K562 (cell line): ENCODE data around the gene FBN3. TPM values are rescaled to one million over a fixed set of nuclear protein-coding genes. Genes with fewer than 3 reads are reported as not detected.
"Not testable (repeated sequence)": the region's sequence is repeated elsewhere in the genome, so short reads cannot be mapped to it uniquely, and the experiment has no call there.

ENCODE experiments used
- CEBPG ChIP-seq, 3 experiments: fragments of 200-800 bp in 1 of 3; sonication (Bioruptor generic) in 1 of 3; sonication (generic) in 1 of 3; formaldehyde crosslinking in 1 of 3; IDR thresholded peaks in 2 of 3; conservative IDR thresholded peaks in 1 of 3; 2 replicates each; pipeline versions ENCODE4 v1.6.1 to v1.8.0; 2016 to 2022; ENCODE audit warnings: missing compliant biosample characterization in 2 of 3, missing genetic modification characterization in 2 of 3, mild to moderate bottlenecking in 1 of 3, missing genetic modification reagents in 1 of 3
- GABPA ChIP-seq: fragments of 200-800 bp; sonication (Bioruptor generic); conservative IDR thresholded peaks from 2 replicates; pipeline ENCODE4 v1.6.1; 2016; ENCODE audit warnings: low read depth, missing genetic modification characterization, missing compliant biosample characterization
- PBX2 ChIP-seq, 2 experiments: IDR thresholded peaks in 1 of 2; conservative IDR thresholded peaks in 1 of 2; 2 replicates each; pipeline ENCODE4 v1.6.1; 2016; ENCODE audit warnings: low read depth in 2 of 2, mild to moderate bottlenecking in 1 of 2, missing compliant biosample characterization in 1 of 2, missing genetic modification characterization in 1 of 2, moderate library complexity in 1 of 2
- POLR2A ChIP-seq: fragments of 450-650 bp; conservative IDR thresholded peaks from 2 replicates; pipeline ENCODE4 v1.6.1; 2016
- SP1 ChIP-seq: sonication (generic); formaldehyde crosslinking; IDR thresholded peaks from 2 replicates; pipeline ENCODE4 v1.8.1; 2022; ENCODE audit warnings: mild to moderate bottlenecking, missing genetic modification reagents
- ZNF197 ChIP-seq: fragments of 200-800 bp; sonication (Bioruptor generic); IDR thresholded peaks from 2 replicates; pipeline ENCODE4 v1.6.1; 2016; ENCODE audit warnings: low read depth, missing genetic modification characterization, missing compliant biosample characterization
- ZNF280A ChIP-seq: fragments of 450-650 bp; IDR thresholded peaks from 2 replicates; pipeline ENCODE4 v1.6.1; 2018; ENCODE audit warnings: mild to moderate bottlenecking, low read depth; ENCODE audit not compliant: partially characterized antibody
- ZNF592 ChIP-seq: fragments of 450-650 bp; IDR thresholded peaks from 2 replicates; pipeline ENCODE4 v1.6.1; 2017; ENCODE audit warnings: antibody characterized with exemption, mild to moderate bottlenecking
- polyA plus RNA-seq, 8 experiments: library from polyadenylated mRNA; depleted of rRNA in 4 of 8; stranded (reverse) in 5 of 8; unstranded in 3 of 8; fragments of >200 nt; fragmentation: Nextera tagmentation in 2 of 8; fragmentation: Illumina TruSeq in 1 of 8; extraction: Ambion mirVana in 2 of 8; extraction: Trizol in 1 of 8; gene quantifications; 2 replicates each; pipeline versions ENCODE4 v1.2.1 to v1.2.3, GENCODE V29; 2011 to 2014; ENCODE audit warnings: inconsistent platforms in 1 of 8, missing spikeins in 1 of 8
- total RNA-seq, 7 experiments: library from RNA; depleted of rRNA in 6 of 7; stranded (reverse); fragments of >200 nt in 6 of 7; fragmentation: Illumina TruSeq in 2 of 7; extraction: Trizol in 2 of 7; gene quantifications; 2 replicates each; pipeline versions ENCODE4 v1.2.1 to v1.2.3, GENCODE V29; 2011 to 2021; ENCODE audit warnings: low replicate concordance in 1 of 7
- TF ChIP-seq, protein P1 (sequence below), 2 experiments: fragments of 250-450 bp in 1 of 2; fragments of 450-650 bp in 1 of 2; sonication (Bioruptor Pico) in 1 of 2; IDR thresholded peaks; 2 replicates each; pipeline versions ENCODE4 v1.6.1 to v1.8.0; 2016 to 2021; ENCODE audit warnings: mild to moderate bottlenecking in 2 of 2, moderate library complexity in 2 of 2, missing compliant biosample characterization in 1 of 2, missing genetic modification characterization in 1 of 2

Gene FBN3
- total and polyA plus RNA-seq, 9 of the 15 experiments (the other 6 are each of a cell fraction or from before 2014, with no cell fraction given), result under 0.01 to 0.29 (median 0.01) TPM; not detected in 4

GRCh38 chr19:8033287-8034177, 115.9 kb downstream of the FBN3 start (continued):
- TF ChIP-seq, protein P1, sequence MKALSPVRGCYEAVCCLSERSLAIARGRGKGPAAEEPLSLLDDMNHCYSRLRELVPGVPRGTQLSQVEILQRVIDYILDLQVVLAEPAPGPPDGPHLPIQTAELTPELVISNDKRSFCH (CRISPR knock-in tag; IDR thresholded peaks at IDR 0.05), result not testable (repeated sequence)
- TF ChIP-seq, protein P1 (tag; IDR thresholded peaks at IDR 0.05), result peak; percentile 88
- TF ChIP-seq SP1 (CRISPR knock-in tag), result peak; percentile 74; the same call in 1 of the 2 replicates
- TF ChIP-seq POLR2A, result peak; percentile 71
- peak; percentile 57 for TF ChIP-seq GABPA (tag)
- TF ChIP-seq ZNF197 (CRISPR knock-in tag), result peak; percentile 77; the same call in 1 of the 2 replicates
- TF ChIP-seq ZNF592, result peak; percentile 77
- TF ChIP-seq PBX2 (CRISPR knock-in tag; IDR thresholded peaks at IDR 0.05; ENCODE audit: low read depth); CEBPG (CRISPR knock-in tag; IDR thresholded peaks at IDR 0.05): not testable (repeated sequence)
- TF ChIP-seq PBX2 (tag; conservative IDR thresholded peaks at IDR 0.05; ENCODE audit: low read depth), result peak; percentile 66
- peak; percentile 49 for TF ChIP-seq ZNF280A
- TF ChIP-seq CEBPG (tag; conservative IDR thresholded peaks at IDR 0.05 in 1 of 2, IDR thresholded peaks at IDR 0.05 in 1 of 2), result peak; percentile 40 to 65; a peak in 3 of 4 replicates
